HepG2 (cell line): ENCODE data around the gene STK39. TPM values are rescaled to one million over a fixed set of nuclear protein-coding genes. Genes with fewer than 3 reads are reported as not detected.

Source experiments
- ARNTL ChIP-seq: sonication (generic); formaldehyde crosslinking; IDR thresholded peaks from 2 replicates; pipeline ENCODE4 v1.4.0; 2020; ENCODE audit warnings: mild to moderate bottlenecking, missing genetic modification reagents
- ELF3 ChIP-seq: IDR thresholded peaks from 2 replicates; pipeline ENCODE4 v1.6.1; 2016; ENCODE audit warnings: missing genetic modification reagents, missing compliant biosample characterization
- EZH2 ChIP-seq: conservative IDR thresholded peaks from 2 replicates; pipeline ENCODE4 v1.6.1; 2012; ENCODE audit warnings: mild to moderate bottlenecking, low read depth, low read length, moderate library complexity
- HBP1 ChIP-seq: IDR thresholded peaks from 2 replicates; pipeline ENCODE4 v1.6.1; 2016; ENCODE audit warnings: low read depth, control low read depth
- HINFP ChIP-seq: sonication (generic); formaldehyde crosslinking; IDR thresholded peaks from 2 replicates; pipeline ENCODE4 v1.4.0; 2020; ENCODE audit warnings: low read depth, mild to moderate bottlenecking, missing genetic modification reagents
- IKZF5 ChIP-seq: IDR thresholded peaks from 2 replicates; pipeline ENCODE4 v1.6.1; 2018; ENCODE audit warnings: missing genetic modification reagents, mild to moderate bottlenecking, missing compliant biosample characterization
- IRX3 ChIP-seq: sonication (generic); formaldehyde crosslinking; IDR thresholded peaks from 2 replicates; pipeline ENCODE4 v1.8.1; 2023; ENCODE audit warnings: mild to moderate bottlenecking, low read depth, missing genetic modification reagents, borderline replicate concordance
- NFYB ChIP-seq: sonication (generic); formaldehyde crosslinking; IDR thresholded peaks from 2 replicates; pipeline ENCODE4 v1.4.0; 2020; ENCODE audit warnings: missing genetic modification reagents
- PAWR ChIP-seq: sonication (generic); formaldehyde crosslinking; IDR thresholded peaks from 2 replicates; pipeline ENCODE4 v1.4.0; 2020; ENCODE audit warnings: missing genetic modification reagents, mild to moderate bottlenecking, borderline replicate concordance
- PITX1 ChIP-seq: sonication (generic); formaldehyde crosslinking; IDR thresholded peaks from 2 replicates; pipeline ENCODE4 v1.5.1; 2020; ENCODE audit warnings: mild to moderate bottlenecking, missing genetic modification reagents
- SKI ChIP-seq: fragments of 450-650 bp; IDR thresholded peaks from one replicate; pipeline ENCODE4 v1.6.1; 2018; ENCODE audit warnings: mild to moderate bottlenecking; ENCODE audit not compliant: partially characterized antibody
- SMYD3 ChIP-seq: sonication (generic); formaldehyde crosslinking; IDR thresholded peaks from 2 replicates; pipeline ENCODE4 v1.8.1; 2023; ENCODE audit warnings: mild to moderate bottlenecking, missing genetic modification reagents
- TERF1 ChIP-seq: sonication (generic); formaldehyde crosslinking; IDR thresholded peaks from 2 replicates; pipeline ENCODE4 v1.8.0; 2022; ENCODE audit warnings: mild to moderate bottlenecking, missing genetic modification reagents, moderate library complexity
- ZBTB21 ChIP-seq: sonication (generic); formaldehyde crosslinking; IDR thresholded peaks from 2 replicates; pipeline ENCODE4 v1.4.0; 2020; ENCODE audit warnings: missing genetic modification reagents
- ZBTB37 ChIP-seq: sonication (generic); formaldehyde crosslinking; IDR thresholded peaks from 2 replicates; pipeline ENCODE4 v1.4.0; 2020; ENCODE audit warnings: mild to moderate bottlenecking, missing genetic modification reagents
- ZNF253 ChIP-seq: sonication (generic); formaldehyde crosslinking; IDR thresholded peaks from 2 replicates; pipeline ENCODE4 v1.8.0; 2022; ENCODE audit warnings: mild to moderate bottlenecking, missing genetic modification reagents, borderline replicate concordance
- ZNF282 ChIP-seq: fragments of 450-650 bp; IDR thresholded peaks from 2 replicates; pipeline ENCODE4 v1.6.1; 2018; ENCODE audit not compliant: partially characterized antibody
- ZNF3 ChIP-seq: IDR thresholded peaks from 2 replicates; pipeline ENCODE4 v1.7.0; 2017; ENCODE audit warnings: inconsistent platforms
- ZNF30 ChIP-seq: sonication (generic); formaldehyde crosslinking; IDR thresholded peaks from 2 replicates; pipeline ENCODE4 v1.5.0; 2020; ENCODE audit warnings: mild to moderate bottlenecking, missing genetic modification reagents
- ZNF678 ChIP-seq: sonication (generic); formaldehyde crosslinking; IDR thresholded peaks from 2 replicates; pipeline ENCODE4 v1.4.0; 2020; ENCODE audit warnings: mild to moderate bottlenecking, missing genetic modification reagents
- ZNF766 ChIP-seq: sonication (generic); formaldehyde crosslinking; IDR thresholded peaks from 2 replicates; pipeline ENCODE4 v1.5.0; 2020; ENCODE audit warnings: missing genetic modification reagents, borderline replicate concordance
- ZSCAN30 ChIP-seq: sonication (generic); formaldehyde crosslinking; IDR thresholded peaks from 2 replicates; pipeline ENCODE4 v1.5.0; 2020; ENCODE audit warnings: mild to moderate bottlenecking, missing genetic modification reagents
- polyA plus RNA-seq, 8 experiments: library from polyadenylated mRNA; depleted of rRNA in 3 of 8; stranded (reverse) in 7 of 8; unstranded in 1 of 8; fragments of >200 nt; fragmentation: Illumina TruSeq in 4 of 8; extraction: Trizol in 4 of 8; gene quantifications; 2 replicates each; pipeline versions ENCODE4 v1.2.1 to v1.2.3, GENCODE V29; 2011 to 2016; ENCODE audit warnings: low read depth in 4 of 8, missing spikeins in 1 of 8, mixed read lengths in 1 of 8; ENCODE audit not compliant: insufficient read depth in 1 of 8
- total RNA-seq, 5 experiments: library from RNA; depleted of rRNA; stranded (reverse); fragments of >200 nt; fragmentation: Illumina TruSeq; extraction: Trizol; gene quantifications; 2 replicates each; pipeline ENCODE4 v1.2.3, GENCODE V29; 2016; ENCODE audit warnings: low read depth in 1 of 5

The STK39 gene
- total and polyA plus RNA-seq, 2 of the 13 experiments (the other 11 are each of a cell fraction or from before 2014, with no cell fraction given) = 27.3 to 38.4 TPM

GRCh38 chr2:168192839-168193616, 54.4 kb downstream of the STK39 start (continued):
- TF ChIP-seq ZNF766 = no peak
- no peak for TF ChIP-seq ZNF678 (CRISPR knock-in tag)
- no peak for TF ChIP-seq ZBTB21 (CRISPR knock-in tag)
- TF ChIP-seq PITX1 (CRISPR knock-in tag) = no peak
- TF ChIP-seq IRX3 = no peak
- no peak for TF ChIP-seq EZH2
- no peak for TF ChIP-seq SKI
- TF ChIP-seq IKZF5 (CRISPR knock-in tag) = 0 out of 2 replicates have a peak, but pooled peaks have one; percentile 47
- no peak for TF ChIP-seq PAWR (CRISPR knock-in tag)
- no peak for TF ChIP-seq ZNF253
- no peak for TF ChIP-seq ZNF30 (CRISPR knock-in tag)
- TF ChIP-seq HINFP (CRISPR knock-in tag) = 0 out of 2 replicates have a peak, but pooled peaks have one; percentile 8
- TF ChIP-seq ZSCAN30 (CRISPR knock-in tag) = no peak
- no peak for TF ChIP-seq ZBTB37 (CRISPR knock-in tag)
- TF ChIP-seq TERF1 (CRISPR knock-in tag) = no peak
- TF ChIP-seq ZNF3 (CRISPR knock-in tag) = no peak
- no peak for TF ChIP-seq ARNTL (CRISPR knock-in tag)
- 0 out of 2 replicates have a peak, but pooled peaks have one; percentile 32 for TF ChIP-seq HBP1 (CRISPR knock-in tag)
- no peak for TF ChIP-seq ZNF282
- no peak for TF ChIP-seq NFYB (CRISPR knock-in tag)
- 0 out of 2 replicates have a peak, but pooled peaks have one; percentile 42 for TF ChIP-seq ELF3 (CRISPR knock-in tag)
- TF ChIP-seq SMYD3 = 0 out of 2 replicates have a peak, but pooled peaks have one; percentile 10
